GM11168 (cell line): Measurements from ENCODE around the gene OR10G7.

Experiments used
- in situ Hi-C: fragments of 300-500 bp; cut with MboI; formaldehyde crosslinking; loops from one replicate; pipeline ENCODE4 v1.12.0; 2022; ENCODE audit warnings: low sequenced_read_pairs; ENCODE audit not compliant: unreplicated experiment

Gene OR10G7, protein sequence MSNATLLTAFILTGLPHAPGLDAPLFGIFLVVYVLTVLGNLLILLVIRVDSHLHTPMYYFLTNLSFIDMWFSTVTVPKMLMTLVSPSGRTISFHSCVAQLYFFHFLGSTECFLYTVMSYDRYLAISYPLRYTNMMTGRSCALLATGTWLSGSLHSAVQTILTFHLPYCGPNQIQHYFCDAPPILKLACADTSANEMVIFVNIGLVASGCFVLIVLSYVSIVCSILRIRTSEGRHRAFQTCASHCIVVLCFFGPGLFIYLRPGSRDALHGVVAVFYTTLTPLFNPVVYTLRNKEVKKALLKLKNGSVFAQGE

GRCh38 chr11:124041254-124041653 is at the start of gene OR10G7:
Gene OR10G7, minus strand, starts transcription at chr11:124041325. Its CDS starts 2,324 bp downstream, at chr11:124039001.
- in situ Hi-C loops: no loop called here

GRCh38 chr11:124085997-124086846 is 45.1 kb upstream of the OR10G7 start:
- in situ Hi-C loops: no loop called here

GRCh38 chr11:124085583-124085982 is 44.5 kb upstream of the OR10G7 start:
- in situ Hi-C loops: no loop called here

- in situ Hi-C loops: no loop called here
These were observed 41.2 kb upstream of the OR10G7 start for GRCh38 chr11:124082371-124082770.

- in situ Hi-C loops: no loop called here
These were observed 40.4 kb upstream of the OR10G7 start for GRCh38 chr11:124081483-124081882.

GRCh38 chr11:124080327-124081001 is 39.3 kb upstream of the OR10G7 start:
- in situ Hi-C loops: no loop called here

DNA sequence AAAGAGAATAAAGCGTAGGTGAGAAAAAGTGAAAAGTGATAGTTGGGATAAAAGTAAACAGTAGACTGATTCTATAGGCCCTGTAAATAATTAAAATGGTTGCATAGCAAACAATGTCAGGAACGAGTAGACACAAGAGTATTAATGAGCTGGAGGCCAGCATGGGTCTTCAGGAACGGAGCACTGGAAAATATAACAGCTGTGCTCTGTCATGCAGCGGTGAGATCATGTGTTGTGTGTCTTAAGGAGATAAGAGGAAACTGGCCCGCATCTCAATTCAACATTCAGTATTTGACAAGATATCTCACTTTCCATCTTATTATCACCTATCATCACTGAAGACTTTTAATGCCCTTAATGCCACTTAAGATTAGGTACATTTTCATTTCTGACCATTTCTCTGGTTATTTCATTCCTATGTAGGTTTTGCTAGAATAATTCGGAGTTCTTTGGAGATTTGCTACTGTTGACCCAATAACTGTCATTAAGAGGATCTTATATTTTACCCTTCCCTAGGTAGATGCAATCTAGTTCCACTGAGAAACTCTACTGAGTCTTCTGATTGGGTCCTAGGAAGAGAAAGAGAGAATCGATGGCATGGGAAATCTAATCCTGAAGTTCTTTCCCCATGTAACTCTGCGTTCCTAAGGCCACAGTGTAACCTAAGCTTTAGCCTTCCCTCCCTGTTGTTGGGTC is 38.7 kb upstream of the OR10G7 start:
- in situ Hi-C loops: no loop called here

DNA sequence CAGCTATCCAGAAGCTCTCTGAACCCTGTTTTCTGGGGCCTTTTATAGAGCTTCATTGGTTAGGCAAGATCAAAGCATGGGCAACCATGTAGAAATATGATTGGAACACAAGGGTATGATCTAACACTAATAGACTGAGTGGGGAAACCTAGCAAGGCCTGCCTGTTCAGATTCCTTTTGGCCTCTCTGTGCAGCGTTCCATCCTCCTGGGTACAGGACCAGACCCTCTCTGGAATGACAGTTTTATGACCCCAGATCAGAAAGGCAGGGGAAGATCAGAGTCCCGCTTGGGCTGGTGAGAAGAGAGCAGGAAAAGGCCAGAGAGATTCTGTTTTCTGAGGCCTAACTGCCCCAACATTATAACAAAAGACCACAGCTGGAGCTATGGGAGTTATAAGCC is 37.5 kb upstream of the OR10G7 start:
- in situ Hi-C loops: no loop called here

DNA sequence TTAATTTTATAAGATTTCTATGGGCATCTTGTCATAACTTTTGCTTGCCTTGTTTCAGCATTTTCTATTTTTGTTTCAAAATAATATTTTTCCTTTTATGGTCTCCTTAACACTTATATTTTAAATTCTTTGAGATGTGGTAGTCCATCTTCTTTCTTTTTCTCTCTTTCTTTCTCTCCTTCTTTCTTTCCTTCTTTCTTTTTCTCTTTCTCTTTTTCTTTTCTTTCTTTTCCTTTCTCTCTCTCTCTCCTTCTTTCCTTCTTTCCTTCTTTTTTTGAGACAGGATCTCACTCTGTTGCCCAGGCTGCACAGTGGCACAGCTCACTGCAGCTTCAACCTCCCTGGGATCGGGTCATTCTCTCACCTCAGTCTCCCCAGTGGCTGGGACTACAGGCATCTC is 36.1 kb upstream of the OR10G7 start:
- in situ Hi-C loops: no loop called here

GRCh38 chr11:124075841-124076651 is 34.9 kb upstream of the OR10G7 start:
- in situ Hi-C loops: no loop called here

DNA sequence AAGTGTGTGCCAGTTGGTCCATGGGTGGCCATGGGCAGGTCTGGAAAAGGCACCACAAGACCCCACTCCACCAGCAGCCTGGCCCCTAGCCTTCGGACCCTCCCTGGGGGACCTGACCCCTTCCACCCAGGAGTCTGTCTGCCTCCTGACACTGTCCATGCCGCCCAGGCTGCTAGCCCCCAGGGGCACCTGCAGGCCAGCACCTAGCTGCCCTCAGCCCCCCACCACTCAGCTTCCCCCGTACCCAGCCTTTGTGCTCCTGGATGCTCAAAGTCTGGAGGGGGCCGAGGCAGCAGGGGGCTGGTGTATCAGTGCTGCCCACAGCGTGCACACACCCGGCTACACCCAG is 34.3 kb upstream of the OR10G7 start:
- in situ Hi-C loops: no loop called here

DNA sequence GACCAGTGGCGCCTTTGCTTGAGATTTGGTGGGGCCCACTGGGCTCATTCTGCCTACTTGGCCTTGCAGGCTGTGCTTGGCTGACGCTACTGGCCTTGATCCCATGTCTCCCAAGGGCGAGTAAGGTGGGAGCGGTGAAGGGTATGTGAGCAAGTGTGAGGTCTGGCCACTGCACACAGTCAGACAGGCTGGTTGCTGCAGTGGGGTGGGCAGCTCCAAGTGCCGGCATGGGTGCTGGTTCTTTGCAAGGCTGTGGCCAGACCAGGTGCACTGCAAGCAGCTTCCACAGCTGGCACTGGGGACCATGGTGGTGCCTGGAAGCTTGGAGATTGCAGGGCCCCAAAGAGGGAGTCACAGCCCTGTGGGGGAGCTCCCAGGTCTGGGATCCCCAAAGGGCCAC is 33.4 kb upstream of the OR10G7 start:
- in situ Hi-C loops: loop anchor here (5.0 to 25.0 kb wide), 2 partner anchors 118 to 513 kb away; no protein-coding TSS in a partner anchor

DNA sequence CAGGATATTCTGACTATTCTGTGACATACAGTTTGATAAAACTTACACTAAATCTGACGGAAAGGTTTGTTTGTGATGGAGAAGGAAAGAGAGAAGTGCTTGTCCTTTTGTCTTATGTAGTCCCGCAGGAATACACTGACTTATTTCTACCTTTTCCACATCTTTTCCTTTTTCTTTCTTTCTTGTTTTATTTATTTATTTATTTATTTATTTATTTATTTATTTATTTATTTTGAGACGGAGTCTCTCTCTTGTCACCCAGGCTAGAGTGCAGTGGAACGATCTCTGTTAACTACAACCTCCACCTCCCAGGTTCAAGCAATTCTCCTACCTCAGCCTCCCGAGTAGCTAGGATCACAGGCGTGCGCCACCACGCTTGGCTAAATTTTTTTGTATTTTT is 31.0 kb upstream of the OR10G7 start:
- in situ Hi-C loops: loop anchor here (5.0 to 25.0 kb wide), 2 partner anchors 120 to 515 kb away; no protein-coding TSS in a partner anchor

DNA sequence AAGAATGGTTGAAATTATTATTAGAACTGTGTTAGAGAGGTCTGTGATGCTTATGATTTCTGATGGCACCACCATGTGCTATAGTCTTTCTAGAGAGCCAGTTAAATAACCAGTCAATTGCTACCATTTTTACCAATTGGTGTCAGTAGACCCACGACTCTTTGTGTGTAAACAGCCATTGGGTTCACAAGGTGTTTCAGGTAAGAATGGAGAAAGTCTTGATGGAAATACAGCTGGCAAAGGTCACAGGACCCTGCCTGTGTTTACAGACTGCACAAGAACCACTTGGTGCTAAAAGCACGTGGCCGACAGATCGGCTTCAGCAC is 30.5 kb upstream of the OR10G7 start:
- in situ Hi-C loops: loop anchor here (5.0 to 25.0 kb wide), 2 partner anchors 121 to 516 kb away; no protein-coding TSS in a partner anchor

- in situ Hi-C loops: loop anchor here (5.0 to 25.0 kb wide), 2 partner anchors 121 to 516 kb away; no protein-coding TSS in a partner anchor
These were observed 29.9 kb upstream of the OR10G7 start for GRCh38 chr11:124070915-124071622.

DNA sequence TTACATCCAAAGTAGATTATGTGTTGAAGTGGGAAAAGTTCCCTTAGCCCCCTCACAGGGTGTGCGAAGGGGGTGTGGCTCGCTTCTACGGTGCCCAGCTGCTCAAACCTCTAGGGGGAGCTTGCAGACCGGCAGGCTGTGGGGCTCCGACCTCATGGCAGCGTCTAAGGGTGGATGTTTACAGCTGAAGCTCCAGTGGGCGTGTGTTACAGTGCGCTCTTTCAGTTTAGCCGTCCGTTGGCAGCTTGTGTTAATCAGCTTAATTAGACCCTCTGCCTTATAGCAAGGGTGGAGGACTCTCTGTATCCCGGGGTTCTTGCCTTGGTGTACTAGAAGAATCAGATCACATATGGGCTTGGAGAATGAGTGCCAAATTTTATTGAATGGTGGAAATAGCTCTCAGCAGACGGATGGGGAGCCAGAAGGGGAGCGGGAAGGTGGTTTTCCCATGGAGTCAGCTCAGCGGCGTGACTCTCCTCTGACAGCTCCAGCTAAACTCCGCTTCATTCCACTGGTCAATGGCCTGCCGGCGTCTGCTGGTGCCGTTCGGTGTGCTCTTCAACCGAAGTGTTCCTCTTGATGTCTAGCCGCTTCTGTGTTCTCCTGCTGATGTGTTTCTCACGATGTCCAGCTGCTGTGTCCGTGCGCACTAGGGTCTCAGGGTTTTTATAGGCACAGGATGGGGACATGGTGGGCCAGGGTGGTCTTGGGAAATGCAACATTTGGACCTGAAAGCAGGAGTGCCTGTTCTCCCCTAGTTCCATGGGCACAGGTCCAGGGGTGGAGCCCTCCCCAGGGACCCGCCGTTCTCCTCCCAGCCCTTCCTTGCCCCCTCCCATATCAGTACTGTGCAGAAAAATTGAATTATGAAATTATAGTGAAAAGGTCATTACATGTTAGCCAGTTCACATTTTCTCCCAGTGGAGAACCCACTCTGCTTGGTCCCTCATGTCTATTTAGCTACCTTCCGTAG is 28.6 kb upstream of the OR10G7 start:
- in situ Hi-C loops: loop anchor here (5.0 to 25.0 kb wide), 2 partner anchors 123 to 518 kb away; no protein-coding TSS in a partner anchor

DNA sequence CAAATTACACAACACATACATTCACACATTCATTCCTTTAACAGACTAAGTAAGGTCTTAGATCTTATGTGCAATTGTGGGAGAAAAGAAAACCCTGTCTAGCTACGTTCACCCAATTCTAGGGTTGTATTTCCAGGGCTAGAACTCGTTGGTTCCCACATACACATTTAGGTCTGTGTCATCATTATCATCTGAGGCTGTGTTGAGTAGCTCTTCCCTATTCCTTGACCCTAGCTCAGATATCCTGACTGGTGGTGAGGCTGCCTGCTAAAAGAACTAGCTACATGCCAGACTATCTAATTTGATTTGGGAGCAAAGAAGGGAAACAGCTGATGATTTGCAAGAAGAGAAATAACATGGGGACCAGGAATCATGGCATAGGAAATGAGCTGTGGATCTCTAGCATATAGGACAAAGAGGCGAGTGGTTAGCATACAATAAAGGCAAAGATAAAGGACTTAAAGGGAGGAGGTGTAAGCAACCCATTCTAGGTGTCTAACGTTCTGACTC is 27.5 kb upstream of the OR10G7 start:
- in situ Hi-C loops: loop anchor here (25.0 kb wide), 1 partner anchor 519 kb away; no protein-coding TSS in a partner anchor
